ENCODE results near the gene CARD10.

CARD10 gene

GRCh38 chr22:37486224-37486845 lies 32.9 kb downstream of the CARD10 start, which contains the start of gene MFNG:
MFNG (minus strand) TSS chr22:37486384; CDS start chr22:37486177, 207 bp downstream.
- Histone ChIP-seq H3K4me1 (ENCODE audit: insufficient read depth, low read length) (peaks cover 34% of the 10 kb centered on the region; the same call in 1 of the 2 replicates), H3K36me3 (ENCODE audit: insufficient read depth, low read length) (no peaks in the 10 kb centered on the region), H3K9ac (ENCODE audit: low read depth, low read length) (peak within 1 kb of the TSS; percentile 20; the same call in 1 of the 2 replicates), H3K9me3 (ENCODE audit: control insufficient read depth, insufficient read depth, low read length) (no peaks in the 10 kb centered on the region)

- Histone ChIP-seq H3K9ac (ENCODE audit: low read depth, low read length) (no peak overlapping the region; the same call in 1 of the 2 replicates), H3K4me1 (ENCODE audit: insufficient read depth, low read length) (peaks cover 34% of the 10 kb centered on the region; the same call in 1 of the 2 replicates), H3K36me3 (ENCODE audit: insufficient read depth, low read length) (no peaks in the 10 kb centered on the region), H3K9me3 (ENCODE audit: control insufficient read depth, insufficient read depth, low read length) (no peaks in the 10 kb centered on the region)
Observed at GRCh38 chr22:37485395-37486223, 33.6 kb downstream of the CARD10 start.

GRCh38 chr22:37484480-37485394 lies 34.5 kb downstream of the CARD10 start:
- Histone ChIP-seq H3K9me3 (ENCODE audit: control insufficient read depth, insufficient read depth, low read length) (no peaks in the 10 kb centered on the region), H3K36me3 (ENCODE audit: insufficient read depth, low read length) (no peaks in the 10 kb centered on the region), H3K9ac (ENCODE audit: low read depth, low read length) (no peak overlapping the region), H3K4me1 (ENCODE audit: insufficient read depth, low read length) (peaks cover 34% of the 10 kb centered on the region; the same call in 1 of the 2 replicates)

- no peak overlapping the region for H3K9ac ChIP-seq (ENCODE audit: low read depth, low read length)
- H3K9me3 ChIP-seq (ENCODE audit: control insufficient read depth, insufficient read depth, low read length) = no peaks in the 10 kb centered on the region
- H3K36me3 ChIP-seq (ENCODE audit: insufficient read depth, low read length) = no peaks in the 10 kb centered on the region
- H3K4me1 ChIP-seq (ENCODE audit: insufficient read depth, low read length) = peaks cover 27% of the 10 kb centered on the region; the same call in 1 of the 2 replicates
Observed at GRCh38 chr22:37483050-37483449, 36.2 kb downstream of the CARD10 start.

GRCh38 chr22:37482244-37482643 lies 37.0 kb downstream of the CARD10 start:
- H3K9ac ChIP-seq (ENCODE audit: low read depth, low read length) = no peak overlapping the region
- no peaks in the 10 kb centered on the region for H3K36me3 ChIP-seq (ENCODE audit: insufficient read depth, low read length)
- H3K9me3 ChIP-seq (ENCODE audit: control insufficient read depth, insufficient read depth, low read length) = no peaks in the 10 kb centered on the region
- peaks cover 24% of the 10 kb centered on the region; the same call in 1 of the 2 replicates for H3K4me1 ChIP-seq (ENCODE audit: insufficient read depth, low read length)

- Histone ChIP-seq H3K4me1 (ENCODE audit: insufficient read depth, low read length) (peaks cover 24% of the 10 kb centered on the region; the same call in 1 of the 2 replicates), H3K36me3 (ENCODE audit: insufficient read depth, low read length) (no peaks in the 10 kb centered on the region), H3K9ac (ENCODE audit: low read depth, low read length) (no peak overlapping the region), H3K9me3 (ENCODE audit: control insufficient read depth, insufficient read depth, low read length) (no peaks in the 10 kb centered on the region)
Observed at GRCh38 chr22:37481347-37481907, 37.8 kb downstream of the CARD10 start.

- Histone ChIP-seq H3K36me3 (ENCODE audit: insufficient read depth, low read length) (no peaks in the 10 kb centered on the region), H3K9ac (ENCODE audit: low read depth, low read length) (no peak overlapping the region)
Observed at GRCh38 chr22:37480387-37481346, 38.5 kb downstream of the CARD10 start.

GRCh38 chr22:37479196-37479595 lies 40.0 kb downstream of the CARD10 start:
- H3K4me1 ChIP-seq (ENCODE audit: insufficient read depth, low read length) = peaks cover 7% of the 10 kb centered on the region; the same call in 1 of the 2 replicates
- H3K9me3 ChIP-seq (ENCODE audit: control insufficient read depth, insufficient read depth, low read length) = no peaks in the 10 kb centered on the region
- H3K36me3 ChIP-seq (ENCODE audit: insufficient read depth, low read length) = no peaks in the 10 kb centered on the region
- no peak overlapping the region for H3K9ac ChIP-seq (ENCODE audit: low read depth, low read length)

More at GRCh38 chr22:37480387-37481346, 38.5 kb downstream of the CARD10 start:
- Histone ChIP-seq H3K9me3 (ENCODE audit: control insufficient read depth, insufficient read depth, low read length) (no peaks in the 10 kb centered on the region), H3K4me1 (ENCODE audit: insufficient read depth, low read length) (peaks cover 20% of the 10 kb centered on the region; the same call in 1 of the 2 replicates)

- Histone ChIP-seq H3K9ac (ENCODE audit: low read depth, low read length) (no peak overlapping the region), H3K4me1 (ENCODE audit: insufficient read depth, low read length) (no peaks in the 10 kb centered on the region), H3K9me3 (ENCODE audit: control insufficient read depth, insufficient read depth, low read length) (no peaks in the 10 kb centered on the region), H3K36me3 (ENCODE audit: insufficient read depth, low read length) (no peaks in the 10 kb centered on the region)
Observed at GRCh38 chr22:37476389-37477329, 42.6 kb downstream of the CARD10 start.

- Histone ChIP-seq H3K4me1 (ENCODE audit: insufficient read depth, low read length) (no peaks in the 10 kb centered on the region), H3K9ac (ENCODE audit: low read depth, low read length) (no peak overlapping the region), H3K9me3 (ENCODE audit: control insufficient read depth, insufficient read depth, low read length) (no peaks in the 10 kb centered on the region), H3K36me3 (ENCODE audit: insufficient read depth, low read length) (no peaks in the 10 kb centered on the region)
Observed at GRCh38 chr22:37474447-37475090, 44.6 kb downstream of the CARD10 start.

GRCh38 chr22:37473437-37473946 lies 45.7 kb downstream of the CARD10 start:
- Histone ChIP-seq H3K9me3 (ENCODE audit: control insufficient read depth, insufficient read depth, low read length) (no peaks in the 10 kb centered on the region), H3K36me3 (ENCODE audit: insufficient read depth, low read length) (no peaks in the 10 kb centered on the region)

More at GRCh38 chr22:37473437-37473946, 45.7 kb downstream of the CARD10 start:
- Histone ChIP-seq H3K4me1 (ENCODE audit: insufficient read depth, low read length) (no peaks in the 10 kb centered on the region), H3K9ac (ENCODE audit: low read depth, low read length) (no peak overlapping the region)
